ENCODE measurements around the gene MYOC. TPM values are rescaled to one million over a fixed set of nuclear protein-coding genes. Genes with fewer than 3 reads are reported as not detected.

Gene MYOC
- total RNA-seq = not detected

DNA sequence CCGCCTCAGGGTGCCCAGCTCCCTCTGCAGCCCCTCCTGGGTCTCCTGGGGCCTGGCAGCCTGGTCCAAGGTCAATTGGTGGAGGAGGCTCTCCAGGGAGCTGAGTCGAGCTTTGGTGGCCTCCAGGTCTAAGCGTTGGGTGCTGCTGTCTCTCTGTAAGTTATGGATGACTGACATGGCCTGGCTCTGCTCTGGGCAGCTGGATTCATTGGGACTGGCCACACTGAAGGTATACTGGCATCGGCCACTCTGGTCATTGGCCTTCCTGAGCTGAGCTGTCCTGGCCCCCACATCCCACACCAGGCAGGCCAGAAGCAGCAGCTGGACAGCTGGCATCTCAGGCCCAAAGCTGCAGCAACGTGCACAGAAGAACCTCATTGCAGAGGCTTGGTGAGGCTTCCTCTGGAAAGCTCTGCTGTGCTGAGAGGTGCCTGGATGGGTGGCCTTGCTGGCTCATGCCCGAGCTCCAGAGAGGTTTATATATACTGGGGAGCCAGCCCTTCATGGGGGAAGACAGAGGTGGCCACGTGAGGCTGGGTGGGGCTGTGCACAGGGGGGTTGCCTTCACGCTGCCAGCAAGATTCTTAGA is at the start of gene MYOC:
TSS of gene MYOC (minus strand) at position 455 of the 589 bp plus-strand sequence. CDS start at position 378, 77 bp downstream.

DNA sequence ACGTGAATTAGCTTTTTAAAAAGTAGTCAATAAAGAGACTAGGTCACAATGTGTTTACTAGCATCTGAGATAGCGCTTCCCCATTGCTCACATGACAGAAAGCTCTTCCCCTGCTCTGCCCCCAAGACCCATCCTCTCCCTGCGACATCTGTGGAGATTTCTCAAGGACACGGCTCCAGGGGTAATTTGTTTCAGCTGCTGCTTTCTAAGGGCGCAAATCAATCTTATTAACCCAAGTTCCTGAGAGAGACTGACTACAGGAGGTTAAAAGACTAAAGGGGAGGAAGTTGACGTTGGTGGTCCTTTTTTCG is 30.4 kb downstream of the MYOC start, which contains the start of gene MYOCOS:
TSS of gene MYOCOS (plus strand) at position 92 of the 311 bp plus-strand sequence. CDS start 1,641 bp downstream, outside the sequence.

Other genes with a start within 250 kb of the MYOC start
- gene PRRC2C, start 167.2 kb downstream of the MYOC start, total RNA-seq = 77.6 TPM
- gene MYOCOS, start 30.4 kb downstream of the MYOC start, total RNA-seq = not detected
- gene VAMP4, start 89.4 kb upstream of the MYOC start, total RNA-seq = 18.2 TPM
- gene METTL13, start 129.0 kb upstream of the MYOC start, total RNA-seq = 21.6 TPM
- 133 TPM for gene DNM3, start 188.8 kb upstream of the MYOC start, total RNA-seq

Measured in parietal lobe (tissue), 1 donor.